PC-3 (cell line): ENCODE results near the gene CHI3L2. TPM values are rescaled to one million over a fixed set of nuclear protein-coding genes. Genes with fewer than 3 reads are reported as not detected.

Experiments
- ATAC-seq: fragments of 200-7000 bp; cut with Tn5 transposase; 2 replicates; pipeline ENCODE4 v1.9.1; 2020; ENCODE audit warnings: mild to moderate bottlenecking, moderate library complexity
- BruUV-seq: library from RNA; stranded (reverse); fragments of 400-500 nt; replicated peaks from 2 replicates; lab custom pipeline; 2021; lab: Mats Ljungman, UMichigan
- CTCF ChIA-PET: fragments of 300-600 bp; sonication (Branson Sonifier 250); formaldehyde crosslinking; loops from one replicate; lab custom pipeline; 2022; ENCODE audit warnings: antibody characterized with exemption; lab: Charles Lee
- POLR2A ChIA-PET: fragments of 300-600 bp; sonication (Branson Sonifier 250); formaldehyde crosslinking; loops from one replicate; lab custom pipeline; 2022; ENCODE audit warnings: antibody characterized with exemption; ENCODE audit not compliant: unreplicated experiment; lab: Charles Lee
- DNase-seq: peaks from one replicate; pipeline ENCODE4 v3.0.0-alpha.2; 2015
- H2AFZ ChIP-seq: fragments of 300-600 bp; sonication (generic); 2 replicates; pipeline ENCODE4 v1.6.0; 2016; ENCODE audit warnings: antibody characterized with exemption, low read length
- H3F3A ChIP-seq: fragments of 300-600 bp; sonication (generic); one replicate; pipeline ENCODE4 v1.6.0; 2017; ENCODE audit warnings: antibody characterized with exemption, low read length, control low read depth, mild to moderate bottlenecking; ENCODE audit not compliant: unreplicated experiment
- H3K27ac ChIP-seq: fragments of 300-600 bp; sonication (generic); 2 replicates; pipeline ENCODE4 v1.5.1; 2016; ENCODE audit warnings: mild to moderate bottlenecking, low read length
- H3K27me3 ChIP-seq: fragments of 300-600 bp; sonication (generic); 2 replicates; pipeline ENCODE4 v1.6.1; 2016; ENCODE audit warnings: low read length, mixed read lengths
- H3K36me3 ChIP-seq: fragments of 300-600 bp; sonication (generic); 2 replicates; pipeline ENCODE4 v1.6.1; 2016; ENCODE audit warnings: low read depth, mixed run types, low read length, mixed read lengths
- H3K4me1 ChIP-seq: fragments of 300-600 bp; sonication (generic); 2 replicates; pipeline ENCODE4 v1.5.1; 2016; ENCODE audit warnings: low read length; ENCODE audit not compliant: insufficient read depth
- H3K4me2 ChIP-seq: fragments of 300-600 bp; sonication (generic); 2 replicates; pipeline ENCODE4 v1.6.0; 2016; ENCODE audit warnings: low read length
- H3K4me3 ChIP-seq: fragments of 300-600 bp; sonication (generic); 2 replicates; pipeline ENCODE4 v1.5.1; 2016; ENCODE audit warnings: mild to moderate bottlenecking, low read length, mixed read lengths
- H3K79me2 ChIP-seq: fragments of 300-600 bp; sonication (generic); 2 replicates; pipeline ENCODE4 v1.6.1; 2017; ENCODE audit warnings: low read length, mixed read lengths
- H3K9ac ChIP-seq: fragments of 300-600 bp; sonication (generic); 2 replicates; pipeline ENCODE4 v1.6.0; 2016; ENCODE audit warnings: mild to moderate bottlenecking, low read length
- H3K9me2 ChIP-seq: fragments of 300-600 bp; sonication (generic); replicated peaks from 2 replicates; pipeline ENCODE4 v1.6.1; 2016; ENCODE audit warnings: mixed run types, low read length, mixed read lengths
- H3K9me3 ChIP-seq: fragments of 300-600 bp; sonication (generic); 2 replicates; pipeline ENCODE4 v1.6.1; 2016; ENCODE audit warnings: low read length, mixed read lengths
- H4K20me1 ChIP-seq: fragments of 300-600 bp; sonication (generic); 2 replicates; pipeline ENCODE4 v1.6.1; 2016; ENCODE audit warnings: low read length, mixed read lengths
- EZH2 ChIP-seq: fragments of 300-600 bp; sonication (generic); IDR thresholded peaks from one replicate; pipeline ENCODE4 v1.6.1; 2017; ENCODE audit warnings: antibody characterized with exemption, mild to moderate bottlenecking, low read length; ENCODE audit not compliant: unreplicated experiment
- EZH2phosphoT487 ChIP-seq: fragments of 300-600 bp; sonication (generic); IDR thresholded peaks from 2 replicates; pipeline ENCODE4 v1.6.1; 2018; ENCODE audit warnings: mild to moderate bottlenecking, antibody characterized with exemption, low read length, borderline replicate concordance
- intact Hi-C: fragments of 100-400 bp; cut with micrococcal nuclease; formaldehyde crosslinking; loops from 2 replicates; pipeline ENCODE4 v1.9.0; 2023
- total RNA-seq: library from RNA; depleted of rRNA; stranded (reverse); fragments of >200 nt; gene quantifications from 2 replicates; pipeline ENCODE4 v1.2.3, GENCODE V29; 2014
- TF ChIP-seq, protein P1 (sequence below): fragments of 300-600 bp; sonication (generic); conservative IDR thresholded peaks from 2 replicates; pipeline ENCODE4 v1.5.1; 2017; ENCODE audit warnings: antibody characterized with exemption, low read depth, mild to moderate bottlenecking, low read length

Gene CHI3L2
- total RNA-seq, 1 experiment from 2014 or later, result 0.55 TPM

DNA sequence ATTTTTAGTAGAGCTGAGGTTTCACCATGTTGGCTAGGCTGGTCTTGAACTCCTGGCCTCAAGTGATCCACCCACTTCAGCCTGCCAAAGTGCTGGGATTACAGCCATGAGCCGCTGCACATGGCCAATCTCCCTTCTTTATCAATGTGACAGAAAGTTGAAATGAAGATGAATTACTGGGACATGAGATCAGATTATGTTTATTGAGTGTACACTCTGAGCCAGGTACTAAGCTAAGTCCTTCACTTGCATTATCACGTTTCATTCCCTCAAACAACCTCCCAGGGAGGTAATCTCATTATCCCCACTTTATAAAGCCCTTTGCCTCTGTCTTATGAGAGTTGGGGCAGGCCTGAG is 6.3 kb upstream of the CHI3L2 start:
- Histone ChIP-seq H3K9me2 (no peaks in the 10 kb centered on the region), H4K20me1 (no peaks in the 10 kb centered on the region), H3K36me3 (no peaks in the 10 kb centered on the region), H3K79me2 (no peaks in the 10 kb centered on the region), H3K27me3 (no peaks in the 10 kb centered on the region), H2AFZ (no peak overlapping the region), H3K9me3 (no peaks in the 10 kb centered on the region), H3K4me3 (no peak overlapping the region), H3K4me2 (no peak overlapping the region), H3K9ac (no peak overlapping the region), H3K27ac (no peak overlapping the region), H3F3A (no peaks in the 10 kb centered on the region), H3K4me1 (peaks cover 21% of the 10 kb centered on the region)
- ATAC-seq, result no peak
- no peak for DNase-seq
- ChIA-PET POLR2A (no interaction called here), CTCF (no interaction called here)
- BruUV-seq, result no TSS peak
- intact Hi-C loops, result no loop called here
- no peak for TF ChIP-seq EZH2
- TF ChIP-seq, protein P1, sequence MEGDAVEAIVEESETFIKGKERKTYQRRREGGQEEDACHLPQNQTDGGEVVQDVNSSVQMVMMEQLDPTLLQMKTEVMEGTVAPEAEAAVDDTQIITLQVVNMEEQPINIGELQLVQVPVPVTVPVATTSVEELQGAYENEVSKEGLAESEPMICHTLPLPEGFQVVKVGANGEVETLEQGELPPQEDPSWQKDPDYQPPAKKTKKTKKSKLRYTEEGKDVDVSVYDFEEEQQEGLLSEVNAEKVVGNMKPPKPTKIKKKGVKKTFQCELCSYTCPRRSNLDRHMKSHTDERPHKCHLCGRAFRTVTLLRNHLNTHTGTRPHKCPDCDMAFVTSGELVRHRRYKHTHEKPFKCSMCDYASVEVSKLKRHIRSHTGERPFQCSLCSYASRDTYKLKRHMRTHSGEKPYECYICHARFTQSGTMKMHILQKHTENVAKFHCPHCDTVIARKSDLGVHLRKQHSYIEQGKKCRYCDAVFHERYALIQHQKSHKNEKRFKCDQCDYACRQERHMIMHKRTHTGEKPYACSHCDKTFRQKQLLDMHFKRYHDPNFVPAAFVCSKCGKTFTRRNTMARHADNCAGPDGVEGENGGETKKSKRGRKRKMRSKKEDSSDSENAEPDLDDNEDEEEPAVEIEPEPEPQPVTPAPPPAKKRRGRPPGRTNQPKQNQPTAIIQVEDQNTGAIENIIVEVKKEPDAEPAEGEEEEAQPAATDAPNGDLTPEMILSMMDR, result no peak
- TF ChIP-seq EZH2phosphoT487, result no peak

DNA sequence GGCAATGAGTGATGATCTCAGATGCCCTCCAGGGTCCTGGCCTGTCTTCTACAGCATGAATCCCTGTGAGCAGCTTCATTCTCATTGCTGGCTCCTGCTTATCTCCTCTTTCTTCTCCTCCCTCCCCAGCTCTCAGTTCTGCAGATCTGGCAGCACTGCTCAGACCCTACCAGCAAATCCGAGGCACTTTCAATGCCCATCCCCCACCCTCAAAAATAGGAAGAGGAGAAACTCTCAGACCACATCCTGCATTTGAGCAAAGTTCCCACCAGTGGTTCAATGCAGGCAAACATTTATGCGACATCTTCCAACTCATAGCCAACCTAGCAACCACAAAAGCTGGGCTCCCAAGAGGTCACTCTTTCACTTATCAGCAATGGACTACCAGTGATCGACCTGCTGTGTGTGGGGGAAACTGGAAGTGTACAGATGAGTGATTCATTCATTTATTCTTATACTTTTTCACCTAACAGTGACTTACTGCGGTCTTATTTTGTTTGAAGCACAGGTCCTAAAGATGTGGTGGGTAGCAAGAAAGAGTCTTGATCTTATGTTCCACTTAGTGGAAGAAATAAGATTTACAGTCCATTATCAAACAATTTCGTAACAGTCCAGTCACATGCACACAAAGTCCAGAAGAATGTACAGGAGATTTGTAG is 5.8 kb upstream of the CHI3L2 start:
- no peak for ATAC-seq
- CTCF ChIA-PET, result no interaction called here
- Histone ChIP-seq H4K20me1 (no peaks in the 10 kb centered on the region), H3K9ac (no peak overlapping the region), H3K4me2 (no peak overlapping the region), H3K27me3 (no peaks in the 10 kb centered on the region), H3K36me3 (no peaks in the 10 kb centered on the region), H3K9me3 (no peaks in the 10 kb centered on the region), H3F3A (no peaks in the 10 kb centered on the region), H2AFZ (no peak overlapping the region), H3K4me3 (no peak overlapping the region), H3K4me1 (peaks cover 21% of the 10 kb centered on the region), H3K9me2 (no peaks in the 10 kb centered on the region), H3K79me2 (no peaks in the 10 kb centered on the region), H3K27ac (no peak overlapping the region)
- no TSS peak for BruUV-seq
- no peak for DNase-seq
- POLR2A ChIA-PET, result no interaction called here
- TF ChIP-seq EZH2 (no peak), EZH2phosphoT487 (no peak)
- TF ChIP-seq, protein P1, result no peak
- intact Hi-C loops, result loop anchor here (1.0 kb wide), 1 partner anchor 179 kb away; no protein-coding TSS in a partner anchor
